K562 (cell line): Measurements from ENCODE around the gene ARFRP1. TPM values are rescaled to one million over a fixed set of nuclear protein-coding genes. Genes with fewer than 3 reads are reported as not detected.
A peak's percentile ranks its signal among the peaks of the same experiment; 100 is the strongest.

Experiments
- ARID4B ChIP-seq: sonication (generic); formaldehyde crosslinking; IDR thresholded peaks from 2 replicates; pipeline ENCODE4 v1.8.0; 2022; ENCODE audit warnings: mild to moderate bottlenecking, missing genetic modification reagents
- CHD2 ChIP-seq: IDR thresholded peaks from 2 replicates; pipeline ENCODE4 v1.6.1; 2011; ENCODE audit warnings: low read depth, low read length
- E2F4 ChIP-seq: sonication (generic); formaldehyde crosslinking; IDR thresholded peaks from 2 replicates; pipeline ENCODE4 v1.8.0; 2022; ENCODE audit warnings: mild to moderate bottlenecking, low read depth, missing genetic modification reagents
- GTF2A2 ChIP-seq: IDR thresholded peaks from 2 replicates; pipeline ENCODE4 v1.6.1; 2016; ENCODE audit warnings: mild to moderate bottlenecking, missing genetic modification characterization, missing compliant biosample characterization
- HNRNPK ChIP-seq: fragments of 200-400 bp; formaldehyde crosslinking; IDR thresholded peaks from one replicate; pipeline ENCODE4 v1.6.1; 2018; ENCODE audit warnings: mild to moderate bottlenecking, low read depth, low read length; ENCODE audit not compliant: poor library complexity, severe bottlenecking
- MBD2 ChIP-seq: sonication (generic); IDR thresholded peaks from 2 replicates; pipeline ENCODE4 v1.6.1; 2016; ENCODE audit warnings: low read depth, borderline replicate concordance
- MEIS2 ChIP-seq: fragments of 450-650 bp; IDR thresholded peaks from 2 replicates; pipeline ENCODE4 v1.6.1; 2014; ENCODE audit warnings: mild to moderate bottlenecking; ENCODE audit not compliant: partially characterized antibody
- NCOR1 ChIP-seq: fragments of 450-650 bp; IDR thresholded peaks from 2 replicates; pipeline ENCODE4 v1.6.1; 2016; ENCODE audit warnings: mild to moderate bottlenecking, moderate library complexity
- NR2C1 ChIP-seq, 2 experiments: fragments of 450-650 bp; IDR thresholded peaks; 2 replicates each; pipeline ENCODE4 v1.6.1; 2017; ENCODE audit warnings: mild to moderate bottlenecking in 2 of 2, antibody characterized with exemption in 1 of 2, inconsistent platforms in 1 of 2, missing compliant biosample characterization in 1 of 2, missing genetic modification characterization in 1 of 2
- POLR2G ChIP-seq: fragments of 200-400 bp; formaldehyde crosslinking; IDR thresholded peaks from 2 replicates; pipeline ENCODE4 v1.6.1; 2017; ENCODE audit warnings: low read depth, mild to moderate bottlenecking, antibody characterized with exemption, low read length, moderate library complexity
- RBM14 ChIP-seq: fragments of 200-400 bp; formaldehyde crosslinking; IDR thresholded peaks from 2 replicates; pipeline ENCODE4 v1.6.1; 2018; ENCODE audit warnings: low read depth, mild to moderate bottlenecking, low read length, moderate library complexity, borderline replicate concordance; ENCODE audit not compliant: insufficient read depth
- ZBTB33 ChIP-seq: sonication (generic); formaldehyde crosslinking; IDR thresholded peaks from 2 replicates; pipeline ENCODE4 v1.8.1; 2023; ENCODE audit warnings: mild to moderate bottlenecking, missing genetic modification reagents
- ZEB2 ChIP-seq: fragments of 450-650 bp; IDR thresholded peaks from 2 replicates; pipeline ENCODE4 v1.6.1; 2016
- ZKSCAN3 ChIP-seq: fragments of 250-450 bp; sonication (Bioruptor Pico); IDR thresholded peaks from 2 replicates; pipeline ENCODE4 v1.4.0; 2020
- ZNF133 ChIP-seq: fragments of 250-450 bp; sonication (Bioruptor Pico); IDR thresholded peaks from 2 replicates; pipeline ENCODE4 v1.4.0; 2020; ENCODE audit warnings: mild to moderate bottlenecking
- ZZZ3 ChIP-seq: fragments of 450-650 bp; IDR thresholded peaks from 2 replicates; pipeline ENCODE4 v1.6.1; 2016; ENCODE audit warnings: antibody characterized with exemption, mild to moderate bottlenecking, moderate library complexity
- polyA plus RNA-seq, 8 experiments: library from polyadenylated mRNA; depleted of rRNA in 4 of 8; stranded (reverse) in 5 of 8; unstranded in 3 of 8; fragments of >200 nt; fragmentation: Nextera tagmentation in 2 of 8; fragmentation: Illumina TruSeq in 1 of 8; extraction: Ambion mirVana in 2 of 8; extraction: Trizol in 1 of 8; gene quantifications; 2 replicates each; pipeline versions ENCODE4 v1.2.1 to v1.2.3, GENCODE V29; 2011 to 2014; ENCODE audit warnings: inconsistent platforms in 1 of 8, missing spikeins in 1 of 8
- total RNA-seq, 7 experiments: library from RNA; depleted of rRNA in 6 of 7; stranded (reverse); fragments of >200 nt in 6 of 7; fragmentation: Illumina TruSeq in 2 of 7; extraction: Trizol in 2 of 7; gene quantifications; 2 replicates each; pipeline versions ENCODE4 v1.2.1 to v1.2.3, GENCODE V29; 2011 to 2021; ENCODE audit warnings: low replicate concordance in 1 of 7

The ARFRP1 gene
- total and polyA plus RNA-seq, 9 of the 15 experiments (the other 6 are each of a cell fraction or from before 2014, with no cell fraction given), result 2.2 to 78.9 (median 37.3) TPM

GRCh38 chr20:63746751-63747315 is 39.1 kb upstream of the ARFRP1 start (continued):
- TF ChIP-seq E2F4 (no peak), MEIS2 (no peak), CHD2 (no peak), POLR2G (peak; percentile 26; the same call in 1 of the 2 replicates), ARID4B (CRISPR knock-in tag) (no peak), ZNF133 (CRISPR knock-in tag) (no peak), HNRNPK (no peak), ZEB2 (no peak), NCOR1 (no peak), GTF2A2 (tag) (no peak), ZZZ3 (no peak), ZKSCAN3 (CRISPR knock-in tag) (no peak), NR2C1 (IDR thresholded peaks at IDR 0.05) (no peak), NR2C1 (tag; IDR thresholded peaks at IDR 0.05) (no peak), RBM14 (no peak), MBD2 (no peak), ZBTB33 (CRISPR knock-in tag) (peak; percentile 61)
